Neutrophil (primary cell): ENCODE results near the gene SLFN12.
"Not testable (repeated sequence)": the region's sequence is repeated elsewhere in the genome, so short reads cannot be mapped to it uniquely, and the experiment has no call there.

Experiments used
- H3K27ac ChIP-seq: fragments of 200-600 bp; sonication (generic); 2 replicates; pipeline ENCODE4 v1.5.1; 2016; ENCODE audit warnings: mild to moderate bottlenecking, moderate library complexity
- H3K27me3 ChIP-seq: fragments of 200-600 bp; sonication (generic); 2 replicates; pipeline ENCODE4 v1.6.0; 2016; ENCODE audit warnings: mild to moderate bottlenecking
- H3K36me3 ChIP-seq: fragments of 200-600 bp; sonication (generic); 2 replicates; pipeline ENCODE4 v1.5.1; 2017
- H3K4me1 ChIP-seq, 2 experiments: fragments of 200-600 bp in 1 of 2; sonication (generic) in 1 of 2; 1 replicate in 1 of 2; 2 replicates in 1 of 2; pipeline versions ENCODE4 v1.5.1 to v1.6.1; 2013 to 2016; ENCODE audit warnings: low read depth in 1 of 2, low read length in 1 of 2, mild to moderate bottlenecking in 1 of 2, moderate library complexity in 1 of 2; ENCODE audit not compliant: control insufficient read depth in 1 of 2, insufficient read depth in 1 of 2
- H3K4me3 ChIP-seq, 2 experiments: fragments of 200-600 bp in 1 of 2; sonication (generic) in 1 of 2; 1 replicate in 1 of 2; 2 replicates in 1 of 2; pipeline ENCODE4 v1.5.1; 2013 to 2016; ENCODE audit warnings: low read depth in 1 of 2, low read length in 1 of 2, mild to moderate bottlenecking in 1 of 2, moderate library complexity in 1 of 2
- H3K9me3 ChIP-seq: fragments of 200-600 bp; sonication (generic); 2 replicates; pipeline ENCODE4 v1.5.1; 2016
- CTCF ChIP-seq: fragments of 200-600 bp; sonication (generic); IDR thresholded peaks from 2 replicates; pipeline ENCODE4 v1.5.1; 2016; ENCODE audit warnings: antibody characterized with exemption

Gene SLFN12

GRCh38 chr17:35428229-35428628, 4.1 kb downstream of the SLFN12 start:
- Histone ChIP-seq H3K36me3 (no peaks in the 10 kb centered on the region), H3K4me3 (no peak overlapping the region), H3K4me1 (peaks cover 12 to 15% of the 10 kb centered on the region in 2 experiments), H3K27ac (no peak overlapping the region), H3K9me3 (no peaks in the 10 kb centered on the region), H3K27me3 (peaks cover 21% of the 10 kb centered on the region)
- TF ChIP-seq CTCF: no peak

- no peak for TF ChIP-seq CTCF
- H3K4me3 ChIP-seq: no peak overlapping the region
- peaks cover 3% of the 10 kb centered on the region for H3K27me3 ChIP-seq
- no peak overlapping the region for H3K27ac ChIP-seq
- H3K9me3 ChIP-seq: no peaks in the 10 kb centered on the region
- no peaks in the 10 kb centered on the region for H3K4me1 ChIP-seq
- peaks cover 2% of the 10 kb centered on the region for H3K36me3 ChIP-seq
Measured at GRCh38 chr17:35423761-35424160, 8.5 kb downstream of the SLFN12 start.

- not testable (repeated sequence) for H3K9me3 ChIP-seq, H3K4me3 ChIP-seq, H3K36me3 ChIP-seq, H3K4me1 ChIP-seq, H3K27me3 ChIP-seq, H3K27ac ChIP-seq
Measured at GRCh38 chr17:35421069-35421468, 11.2 kb downstream of the SLFN12 start.

GRCh38 chr17:35416659-35417058, 15.6 kb downstream of the SLFN12 start:
- Histone ChIP-seq H3K27ac (no peak overlapping the region), H3K36me3 (peaks cover 8% of the 10 kb centered on the region), H3K27me3 (no peaks in the 10 kb centered on the region), H3K9me3 (no peaks in the 10 kb centered on the region), H3K4me1 (no peaks in the 10 kb centered on the region), H3K4me3 (no peak overlapping the region)
- no peak for TF ChIP-seq CTCF

- peaks cover 19% of the 10 kb centered on the region for H3K36me3 ChIP-seq
- H3K9me3 ChIP-seq, H3K27ac ChIP-seq, H3K4me1 ChIP-seq, H3K4me3 ChIP-seq, H3K27me3 ChIP-seq: not testable (repeated sequence)
Measured at GRCh38 chr17:35414707-35415106, 17.6 kb downstream of the SLFN12 start.

GRCh38 chr17:35414247-35414646, 18.1 kb downstream of the SLFN12 start:
- Histone ChIP-seq H3K27ac (no peak overlapping the region), H3K4me3 (no peak overlapping the region), H3K36me3 (peaks cover 19% of the 10 kb centered on the region), H3K4me1 (no peaks in the 10 kb centered on the region), H3K9me3 (no peaks in the 10 kb centered on the region), H3K27me3 (no peaks in the 10 kb centered on the region)
- TF ChIP-seq CTCF: no peak

GRCh38 chr17:35407531-35407930, 24.8 kb downstream of the SLFN12 start:
- Histone ChIP-seq H3K27ac (no peak overlapping the region), H3K27me3 (no peaks in the 10 kb centered on the region), H3K4me3 (no peak overlapping the region), H3K9me3 (no peaks in the 10 kb centered on the region), H3K36me3 (peaks cover 11% of the 10 kb centered on the region), H3K4me1 (no peaks in the 10 kb centered on the region)
- no peak for TF ChIP-seq CTCF
